Natural killer cell (primary cell): ENCODE results near the gene RNU11. TPM values are rescaled to one million over a fixed set of nuclear protein-coding genes. Genes with fewer than 3 reads are reported as not detected.
A peak's percentile ranks its signal among the peaks of the same experiment; 100 is the strongest.

Source experiments
- ATAC-seq, 3 donors: fragments of 150-1000 bp in 2 of 3; fragments of 200-7000 bp in 1 of 3; cut with Tn5 transposase; 1 replicate in 1 of 3; 2 replicates in 2 of 3; pipeline ENCODE4 v1.10.0; 2021; ENCODE audit warnings: mild to moderate bottlenecking in 2 of 3, moderate library complexity in 2 of 3
- DNase-seq, 2 donors: peaks; one replicate each; pipeline versions ENCODE4 v3.0.0 to v3.0.0-alpha.2; 2013 to 2021; ENCODE audit warnings: mixed read lengths in 1 of 2
- H3K27ac ChIP-seq: one replicate; pipeline ENCODE4 v1.5.1; 2013; ENCODE audit warnings: mild to moderate bottlenecking, low read length
- H3K27me3 ChIP-seq: one replicate; pipeline ENCODE4 v1.6.1; 2013; ENCODE audit warnings: low read length; ENCODE audit not compliant: control insufficient read depth, insufficient read depth
- H3K36me3 ChIP-seq: one replicate; pipeline ENCODE4 v1.6.1; 2013; ENCODE audit warnings: low read length; ENCODE audit not compliant: control insufficient read depth, insufficient read depth
- H3K4me1 ChIP-seq: one replicate; pipeline ENCODE4 v1.6.1; 2013; ENCODE audit warnings: low read length; ENCODE audit not compliant: control insufficient read depth, insufficient read depth
- H3K4me3 ChIP-seq: one replicate; pipeline ENCODE4 v1.5.1; 2013; ENCODE audit warnings: low read length
- H3K9me3 ChIP-seq: one replicate; pipeline ENCODE4 v1.6.1; 2013; ENCODE audit warnings: low read length; ENCODE audit not compliant: control insufficient read depth, insufficient read depth
- H3K27ac Mint-ChIP-seq, 2 donors: one replicate each; pipeline ENCODE4 v1.8.0; 2022; ENCODE audit warnings: mild to moderate bottlenecking in 2 of 2, mixed read lengths in 2 of 2, moderate library complexity in 1 of 2
- H3K27me3 Mint-ChIP-seq, 2 donors: one replicate each; pipeline ENCODE4 v1.8.0; 2022; ENCODE audit warnings: low read depth in 2 of 2, mixed read lengths in 2 of 2
- H3K36me3 Mint-ChIP-seq: one replicate; pipeline ENCODE4 v1.8.0; 2022; ENCODE audit warnings: mixed read lengths
- H3K4me1 Mint-ChIP-seq, 2 donors: one replicate each; pipeline ENCODE4 v1.8.0; 2022; ENCODE audit warnings: mixed read lengths in 2 of 2
- H3K4me3 Mint-ChIP-seq: one replicate; pipeline ENCODE4 v1.8.0; 2022; ENCODE audit warnings: mild to moderate bottlenecking, moderate library complexity, mixed read lengths
- H3K9me3 Mint-ChIP-seq, 2 donors: one replicate each; pipeline ENCODE4 v1.8.0; 2022; ENCODE audit warnings: mixed read lengths in 2 of 2
- WGBS: methylation state at CpG from one replicate; pipeline ENCODE4 v1.1.7; 2013; ENCODE audit warnings: missing lambda C conversion rate; ENCODE audit not compliant: insufficient coverage; 5-methylcytosine and 5-hydroxymethylcytosine counted together
- intact Hi-C: fragments of 100-400 bp; cut with micrococcal nuclease; formaldehyde crosslinking; loops from one replicate; pipeline ENCODE4 v1.14.2; 2022
- total RNA-seq, 4 donors: library from RNA; stranded (reverse); fragments of 120-200 nt in 1 of 4; gene quantifications; one replicate each; pipeline versions ENCODE4 v1.2.3 to v1.2.4, GENCODE V29; 2013 to 2022
- TF ChIP-seq, protein P1 (sequence below): fragments of 200-600 bp; IDR thresholded peaks from one replicate; pipeline ENCODE4 v1.8.0; 2022; ENCODE audit warnings: antibody characterized with exemption

The RNU11 gene
- total RNA-seq, 3 donors from 2014 or later (not counting 1 experiment from before 2014, with no cell fraction given): not detected

DNA sequence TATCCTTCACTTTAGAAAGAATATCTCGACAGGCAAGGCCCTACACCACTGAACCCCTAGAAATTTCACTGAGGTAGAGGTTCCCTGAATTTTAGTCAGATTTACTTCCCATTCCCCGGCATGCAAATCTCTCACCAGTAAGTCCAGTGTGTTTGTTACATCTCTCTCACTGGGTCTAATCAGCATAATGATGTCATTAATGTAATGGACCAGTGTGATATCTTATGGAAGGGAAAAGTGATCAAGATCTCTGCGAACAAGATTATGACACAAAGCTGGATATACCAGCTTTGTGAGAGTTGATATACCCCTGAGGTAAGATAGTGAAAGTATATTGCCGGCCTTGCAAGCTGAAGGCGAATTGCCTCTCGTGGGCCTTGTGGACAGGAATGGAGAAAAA, 7.9 kb downstream of the RNU11 start:
- no peak overlapping the region for H3K4me3 ChIP-seq
- H3K27ac ChIP-seq: no peak overlapping the region
- no peaks in the 10 kb centered on the region for H3K36me3 ChIP-seq
- ATAC-seq (no peak), DNase-seq (no peak)
- Mint-ChIP-seq H3K9me3 (no peaks in the 10 kb centered on the region), H3K4me1 (no peaks in the 10 kb centered on the region), H3K4me3 (no peak overlapping the region), H3K27ac (no peak overlapping the region), H3K27me3 (no peaks in the 10 kb centered on the region), H3K36me3 (no peaks in the 10 kb centered on the region)
- WGBS: 96% methylated on average over 6 of the region's 6 CpGs
- intact Hi-C loops: no loop called here
- TF ChIP-seq, protein P1, sequence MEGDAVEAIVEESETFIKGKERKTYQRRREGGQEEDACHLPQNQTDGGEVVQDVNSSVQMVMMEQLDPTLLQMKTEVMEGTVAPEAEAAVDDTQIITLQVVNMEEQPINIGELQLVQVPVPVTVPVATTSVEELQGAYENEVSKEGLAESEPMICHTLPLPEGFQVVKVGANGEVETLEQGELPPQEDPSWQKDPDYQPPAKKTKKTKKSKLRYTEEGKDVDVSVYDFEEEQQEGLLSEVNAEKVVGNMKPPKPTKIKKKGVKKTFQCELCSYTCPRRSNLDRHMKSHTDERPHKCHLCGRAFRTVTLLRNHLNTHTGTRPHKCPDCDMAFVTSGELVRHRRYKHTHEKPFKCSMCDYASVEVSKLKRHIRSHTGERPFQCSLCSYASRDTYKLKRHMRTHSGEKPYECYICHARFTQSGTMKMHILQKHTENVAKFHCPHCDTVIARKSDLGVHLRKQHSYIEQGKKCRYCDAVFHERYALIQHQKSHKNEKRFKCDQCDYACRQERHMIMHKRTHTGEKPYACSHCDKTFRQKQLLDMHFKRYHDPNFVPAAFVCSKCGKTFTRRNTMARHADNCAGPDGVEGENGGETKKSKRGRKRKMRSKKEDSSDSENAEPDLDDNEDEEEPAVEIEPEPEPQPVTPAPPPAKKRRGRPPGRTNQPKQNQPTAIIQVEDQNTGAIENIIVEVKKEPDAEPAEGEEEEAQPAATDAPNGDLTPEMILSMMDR: no peak
- no peaks in the 10 kb centered on the region for H3K9me3 ChIP-seq
- H3K4me1 ChIP-seq: no peaks in the 10 kb centered on the region
- no peaks in the 10 kb centered on the region for H3K27me3 ChIP-seq

DNA sequence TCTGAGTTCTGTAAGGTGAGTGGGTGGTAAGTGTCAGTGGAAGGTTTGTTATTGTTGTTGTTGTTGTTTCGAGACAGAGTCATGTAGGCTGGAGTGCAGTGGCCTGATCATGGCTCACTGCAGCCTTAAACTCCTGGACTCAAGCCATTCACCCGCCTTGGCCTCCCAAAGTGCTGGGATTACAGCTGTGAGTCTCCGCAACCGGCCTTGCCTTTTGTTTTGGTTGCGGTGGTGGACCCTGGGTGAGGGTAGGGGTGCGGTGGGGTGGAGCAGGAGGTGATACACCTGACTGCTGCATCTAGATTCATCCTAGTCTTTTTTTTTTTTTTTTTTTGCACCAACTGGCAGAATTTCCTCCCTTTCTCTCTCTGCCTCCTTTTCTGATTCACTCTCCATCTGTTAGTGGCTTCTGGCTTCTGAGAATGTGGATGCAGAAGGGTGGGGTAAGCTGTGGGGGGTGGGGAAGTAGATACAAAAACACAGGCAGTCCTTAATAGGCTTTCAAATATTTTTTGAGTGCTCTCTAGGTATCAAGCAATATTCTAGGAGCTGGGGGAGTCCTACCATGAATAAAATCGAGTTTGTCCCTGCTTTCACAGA, 15.6 kb downstream of the RNU11 start:
- H3K4me1 ChIP-seq: peaks cover 13% of the 10 kb centered on the region
- H3K36me3 ChIP-seq: no peaks in the 10 kb centered on the region
- H3K27ac Mint-ChIP-seq: no peak overlapping the region
- H3K4me3 ChIP-seq: no peak overlapping the region
- H3K27me3 ChIP-seq: no peaks in the 10 kb centered on the region
- no peak for ATAC-seq
- no peak overlapping the region for H3K4me3 Mint-ChIP-seq
- no peak for DNase-seq
- H3K36me3 Mint-ChIP-seq: no peaks in the 10 kb centered on the region
- H3K9me3 Mint-ChIP-seq: no peaks in the 10 kb centered on the region
- intact Hi-C loops: no loop called here
- no peaks in the 10 kb centered on the region for H3K9me3 ChIP-seq
- peaks cover 6% of the 10 kb centered on the region in 2 donors for H3K4me1 Mint-ChIP-seq
- no peaks in the 10 kb centered on the region for H3K27me3 Mint-ChIP-seq
- WGBS: 91% methylated on average over 6 of the region's 7 CpGs
- TF ChIP-seq, protein P1: no peak
- no peak overlapping the region for H3K27ac ChIP-seq

DNA sequence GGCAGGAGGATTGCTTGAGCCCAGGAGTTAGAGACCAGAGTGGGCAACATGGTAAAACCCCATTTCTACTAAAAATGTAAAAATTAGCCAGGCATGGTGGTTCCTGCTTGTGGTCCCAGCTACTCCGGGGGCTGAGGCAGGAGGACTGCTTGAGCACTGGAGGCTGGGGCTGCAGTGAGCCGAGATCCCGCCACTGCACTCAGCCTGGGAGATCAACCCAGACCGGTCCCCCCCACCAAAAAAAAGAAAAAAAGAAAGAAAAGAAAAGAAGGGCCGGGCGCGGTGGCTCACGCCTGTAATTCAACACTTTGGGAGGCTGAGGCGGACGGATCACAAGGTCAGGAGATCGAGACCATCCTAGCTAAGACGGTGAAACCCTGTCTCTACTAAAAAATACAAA, 18.4 kb downstream of the RNU11 start:
- 97% methylated on average over 9 of the region's 12 CpGs for WGBS
- Histone ChIP-seq H3K27ac (no peak overlapping the region), H3K4me3 (no peak overlapping the region), H3K4me1 (peaks cover 22% of the 10 kb centered on the region), H3K27me3 (no peaks in the 10 kb centered on the region), H3K36me3 (no peaks in the 10 kb centered on the region), H3K9me3 (no peaks in the 10 kb centered on the region)
- TF ChIP-seq, protein P1: no peak
- Mint-ChIP-seq H3K36me3 (no peaks in the 10 kb centered on the region), H3K9me3 (no peaks in the 10 kb centered on the region), H3K4me3 (peak overlapping the region; percentile 62), H3K27ac (peak overlapping the region; percentile 38 to 70), H3K27me3 (no peaks in the 10 kb centered on the region), H3K4me1 (peaks cover 14 to 15% of the 10 kb centered on the region in 2 donors)
- intact Hi-C loops: no loop called here
- DNase-seq (no peak), ATAC-seq (no peak)
